OCI-LY3 (cell line): Measurements from ENCODE around the gene MTUS2.

Experiments used
- EZH2phosphoT487 ChIP-seq: fragments of 200-600 bp; shearing (Covaris generic); IDR thresholded peaks from 2 replicates; pipeline ENCODE4 v1.6.1; 2018; ENCODE audit warnings: antibody characterized with exemption, mixed run types, low read depth
- TF ChIP-seq, protein P1 (sequence below): fragments of 200-600, 300-600 bp; sonication (generic); IDR thresholded peaks from 2 replicates; pipeline ENCODE4 v1.5.1; 2014; ENCODE audit warnings: antibody characterized with exemption, low read length, low read depth

DNA sequence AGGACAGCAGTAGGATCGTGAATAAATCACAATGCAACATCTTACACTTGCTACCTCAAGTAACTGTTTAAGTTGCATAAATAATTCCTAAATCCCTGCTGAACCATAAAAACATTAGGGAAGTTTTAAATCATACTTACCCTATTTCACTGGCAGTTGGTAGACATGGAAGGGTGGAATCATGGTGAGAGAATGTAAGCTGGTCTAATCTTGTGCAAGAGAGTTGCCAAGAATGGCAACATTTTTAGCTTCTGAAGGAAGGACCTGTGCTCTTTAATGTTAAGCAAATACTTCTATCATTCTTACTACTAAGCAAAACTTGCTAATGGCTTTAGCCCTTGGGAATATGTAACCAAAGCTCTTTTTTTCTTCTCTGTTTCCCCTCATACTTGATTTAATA lies 46.8 kb downstream of the MTUS2 start:
- no peak for TF ChIP-seq EZH2phosphoT487
- TF ChIP-seq, protein P1, sequence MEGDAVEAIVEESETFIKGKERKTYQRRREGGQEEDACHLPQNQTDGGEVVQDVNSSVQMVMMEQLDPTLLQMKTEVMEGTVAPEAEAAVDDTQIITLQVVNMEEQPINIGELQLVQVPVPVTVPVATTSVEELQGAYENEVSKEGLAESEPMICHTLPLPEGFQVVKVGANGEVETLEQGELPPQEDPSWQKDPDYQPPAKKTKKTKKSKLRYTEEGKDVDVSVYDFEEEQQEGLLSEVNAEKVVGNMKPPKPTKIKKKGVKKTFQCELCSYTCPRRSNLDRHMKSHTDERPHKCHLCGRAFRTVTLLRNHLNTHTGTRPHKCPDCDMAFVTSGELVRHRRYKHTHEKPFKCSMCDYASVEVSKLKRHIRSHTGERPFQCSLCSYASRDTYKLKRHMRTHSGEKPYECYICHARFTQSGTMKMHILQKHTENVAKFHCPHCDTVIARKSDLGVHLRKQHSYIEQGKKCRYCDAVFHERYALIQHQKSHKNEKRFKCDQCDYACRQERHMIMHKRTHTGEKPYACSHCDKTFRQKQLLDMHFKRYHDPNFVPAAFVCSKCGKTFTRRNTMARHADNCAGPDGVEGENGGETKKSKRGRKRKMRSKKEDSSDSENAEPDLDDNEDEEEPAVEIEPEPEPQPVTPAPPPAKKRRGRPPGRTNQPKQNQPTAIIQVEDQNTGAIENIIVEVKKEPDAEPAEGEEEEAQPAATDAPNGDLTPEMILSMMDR, result no peak
